NCI-H526 (cell line): ENCODE data around the gene ITGB1.
"Not testable (repeated sequence)": the region's sequence is repeated elsewhere in the genome, so short reads cannot be mapped to it uniquely, and the experiment has no call there.

Experiments
- DNase-seq, 2 experiments: peaks; one replicate each; lab custom pipeline; 2025; lab: John Stamatoyannopoulos, UW

ITGB1 gene

GRCh38 chr10:32958085-32959005 lies at the start of gene ITGB1:
Gene ITGB1, minus strand, starts transcription at chr10:32958230. Its CDS starts 22,672 bp downstream, at chr10:32935558.
- DNase-seq = peak; percentile 68 to 96

GRCh38 chr10:33006342-33006887 lies 48.4 kb upstream of the ITGB1 start:
- no peak for DNase-seq

- DNase-seq = peak; percentile 29 to 69
Measured at GRCh38 chr10:33005322-33006301, 47.6 kb upstream of the ITGB1 start.

GRCh38 chr10:33001908-33002492 lies 44.0 kb upstream of the ITGB1 start:
- no peak for DNase-seq

- not testable (repeated sequence) for DNase-seq
Measured at GRCh38 chr10:32998060-32998581, 40.1 kb upstream of the ITGB1 start.

GRCh38 chr10:32995751-32996150 lies 37.7 kb upstream of the ITGB1 start:
- DNase-seq = no peak

- no peak for DNase-seq
Measured at GRCh38 chr10:32995066-32995622, 37.1 kb upstream of the ITGB1 start.

GRCh38 chr10:32994632-32995031 lies 36.6 kb upstream of the ITGB1 start:
- DNase-seq = not testable (repeated sequence)

GRCh38 chr10:32992310-32992709 lies 34.3 kb upstream of the ITGB1 start:
- not testable (repeated sequence) for DNase-seq

- DNase-seq = no peak
Measured at GRCh38 chr10:32990811-32991210, 32.8 kb upstream of the ITGB1 start.

- DNase-seq = no peak
Measured at GRCh38 chr10:32988604-32989003, 30.6 kb upstream of the ITGB1 start.

- DNase-seq = no peak
Measured at GRCh38 chr10:32987172-32987571, 29.1 kb upstream of the ITGB1 start.

- peak in 1 of 2 experiments; percentile 15 for DNase-seq
Measured at GRCh38 chr10:32985775-32986350, 27.8 kb upstream of the ITGB1 start.

- no peak for DNase-seq
Measured at GRCh38 chr10:32985341-32985764, 27.3 kb upstream of the ITGB1 start.

GRCh38 chr10:32984003-32984600 lies 26.1 kb upstream of the ITGB1 start:
- DNase-seq = no peak

GRCh38 chr10:32982911-32983909 lies 25.2 kb upstream of the ITGB1 start:
- DNase-seq = no peak

GRCh38 chr10:32982293-32982709 lies 24.3 kb upstream of the ITGB1 start:
- no peak for DNase-seq

- DNase-seq = no peak
Measured at GRCh38 chr10:32981760-32982159, 23.7 kb upstream of the ITGB1 start.
